A673 (cell line): Measurements from ENCODE around the gene ATP2A3. TPM values are rescaled to one million over a fixed set of nuclear protein-coding genes. Genes with fewer than 3 reads are reported as not detected.

Experiments used
- BruUV-seq: library from RNA; stranded (reverse); fragments of 400-500 nt; replicated peaks from 2 replicates; lab custom pipeline; 2021; lab: Mats Ljungman, UMichigan
- CTCF ChIA-PET: fragments of 300-600 bp; sonication (Branson Sonifier 250); formaldehyde crosslinking; loops from one replicate; lab custom pipeline; 2022; ENCODE audit warnings: antibody characterized with exemption; lab: Charles Lee
- POLR2A ChIA-PET: fragments of 300-600 bp; sonication (Branson Sonifier 250); formaldehyde crosslinking; loops from one replicate; lab custom pipeline; 2022; ENCODE audit warnings: antibody characterized with exemption; ENCODE audit not compliant: low non-redundant PET; lab: Charles Lee
- DNase-seq: peaks from one replicate; pipeline ENCODE4 v3.0.0-alpha.2; 2015; ENCODE audit warnings: low spot score
- H3K27ac ChIP-seq: fragments of 200-600 bp; sonication (generic); 2 replicates; pipeline ENCODE4 v1.5.1; 2016; ENCODE audit warnings: mixed run types, low read depth, mild to moderate bottlenecking, mixed read lengths, antibody characterized with exemption, low read length; ENCODE audit not compliant: poor library complexity, severe bottlenecking
- H3K27me3 ChIP-seq: fragments of 200-600 bp; sonication (generic); replicated peaks from 2 replicates; pipeline ENCODE4 v1.6.1; 2017; ENCODE audit warnings: mixed run types, low read depth, mild to moderate bottlenecking, mixed read lengths, antibody characterized with exemption, low read length; ENCODE audit not compliant: insufficient read depth, poor library complexity
- H3K36me3 ChIP-seq: fragments of 200-600 bp; sonication (generic); 2 replicates; pipeline ENCODE4 v1.6.1; 2016; ENCODE audit warnings: mixed run types, mild to moderate bottlenecking, mixed read lengths, antibody characterized with exemption, low read length; ENCODE audit not compliant: insufficient read depth, poor library complexity, severe bottlenecking
- H3K4me1 ChIP-seq: fragments of 200-600 bp; sonication (generic); 2 replicates; pipeline ENCODE4 v1.6.1; 2017; ENCODE audit warnings: mixed run types, mild to moderate bottlenecking, mixed read lengths, antibody characterized with exemption, low read length; ENCODE audit not compliant: insufficient read depth, poor library complexity, severe bottlenecking
- H3K4me3 ChIP-seq: fragments of 200-600 bp; sonication (generic); 2 replicates; pipeline ENCODE4 v1.5.1; 2016; ENCODE audit warnings: low read depth, mixed run types, mild to moderate bottlenecking, mixed read lengths, low read length; ENCODE audit not compliant: poor library complexity, severe bottlenecking
- H3K9me3 ChIP-seq: fragments of 200-600 bp; sonication (generic); 2 replicates; pipeline ENCODE4 v1.6.1; 2016; ENCODE audit warnings: mixed run types, low read depth, mild to moderate bottlenecking, mixed read lengths, antibody characterized with exemption, low read length; ENCODE audit not compliant: poor library complexity, severe bottlenecking
- CTCF ChIP-seq: fragments of 300-800, 200-600 bp; sonication (generic); conservative IDR thresholded peaks from 2 replicates; pipeline ENCODE4 v1.5.1; 2017; ENCODE audit warnings: low read depth, mild to moderate bottlenecking, antibody characterized with exemption, low read length, moderate library complexity, mixed read lengths
- EZH2 ChIP-seq: fragments of 200-600 bp; sonication (generic); IDR thresholded peaks from 2 replicates; pipeline ENCODE4 v1.6.1; 2017; ENCODE audit warnings: borderline replicate concordance, low read depth, mild to moderate bottlenecking, mixed read lengths, antibody characterized with exemption, low read length; ENCODE audit not compliant: poor library complexity, severe bottlenecking
- intact Hi-C: fragments of 100-400 bp; cut with micrococcal nuclease; formaldehyde crosslinking; loops from one replicate; pipeline ENCODE4 v1.10.0; 2022; ENCODE audit not compliant: unreplicated experiment
- total RNA-seq: library from RNA; stranded (reverse); gene quantifications from 2 replicates; pipeline ENCODE4 v1.2.3, GENCODE V29; 2021

Gene ATP2A3
- total RNA-seq, 1 experiment from 2014 or later = 0.17 TPM

- TF ChIP-seq EZH2 (no peak), CTCF (no peak)
- Histone ChIP-seq H3K9me3 (no peaks in the 10 kb centered on the region), H3K27ac (no peak overlapping the region), H3K27me3 (peaks cover 22% of the 10 kb centered on the region), H3K4me3 (no peak overlapping the region), H3K4me1 (no peaks in the 10 kb centered on the region), H3K36me3 (no peaks in the 10 kb centered on the region)
- POLR2A ChIA-PET = no interaction called here
- CTCF ChIA-PET = no interaction called here
- BruUV-seq = no TSS peak
- intact Hi-C loops = no loop called here
- no peak for DNase-seq
These were observed 6.3 kb downstream of the ATP2A3 start for GRCh38 chr17:3957735-3958599.

- peaks cover 12% of the 10 kb centered on the region for H3K27me3 ChIP-seq
- POLR2A ChIA-PET = no interaction called here
- CTCF ChIA-PET = no interaction called here
- intact Hi-C loops = no loop called here
- H3K9me3 ChIP-seq = no peaks in the 10 kb centered on the region
- H3K4me1 ChIP-seq = no peaks in the 10 kb centered on the region
- DNase-seq = no peak
- BruUV-seq = no TSS peak
- H3K27ac ChIP-seq = no peak overlapping the region
- TF ChIP-seq EZH2 (no peak), CTCF (no peak)
- H3K36me3 ChIP-seq = no peaks in the 10 kb centered on the region
- no peak overlapping the region for H3K4me3 ChIP-seq
These were observed 7.3 kb downstream of the ATP2A3 start for GRCh38 chr17:3956983-3957382.

DNA sequence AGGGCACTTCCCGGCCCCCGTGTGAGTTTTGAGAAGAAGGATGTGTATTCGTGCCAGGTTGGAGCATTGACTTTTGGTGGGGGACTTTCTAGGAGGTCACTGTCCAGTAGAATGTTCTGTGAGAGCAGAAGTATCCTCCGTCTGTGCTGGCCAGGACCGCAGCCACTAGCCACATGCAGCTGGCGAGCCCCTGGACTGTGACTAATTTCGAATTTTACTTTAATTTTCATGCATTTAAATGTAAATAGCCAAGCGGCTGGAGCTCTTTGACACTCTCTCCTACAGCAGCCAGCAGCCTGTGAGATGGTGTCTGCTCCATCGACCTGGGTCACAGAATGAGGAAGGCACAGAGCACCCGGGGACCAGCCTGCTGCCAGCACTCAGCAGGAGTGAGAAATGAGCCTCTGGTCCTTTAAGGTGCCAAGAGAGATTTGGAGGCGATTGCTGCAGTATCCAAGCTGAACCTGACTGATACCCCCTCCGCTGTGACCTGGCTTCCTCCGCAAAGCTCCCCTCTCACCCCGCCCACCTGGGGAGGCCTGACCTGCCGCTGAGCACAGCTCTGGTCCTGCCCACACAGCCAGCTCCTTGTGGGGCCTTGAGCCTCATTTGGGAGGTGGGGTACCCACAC lies 7.8 kb downstream of the ATP2A3 start:
- H3K9me3 ChIP-seq = no peaks in the 10 kb centered on the region
- H3K36me3 ChIP-seq = no peaks in the 10 kb centered on the region
- no TSS peak for BruUV-seq
- TF ChIP-seq EZH2 (no peak), CTCF (no peak)
- intact Hi-C loops = no loop called here
- no peak overlapping the region for H3K27ac ChIP-seq
- H3K27me3 ChIP-seq = peaks cover 6% of the 10 kb centered on the region
- ChIA-PET POLR2A (no interaction called here), CTCF (no interaction called here)
- DNase-seq = no peak
- H3K4me3 ChIP-seq = no peak overlapping the region
- no peaks in the 10 kb centered on the region for H3K4me1 ChIP-seq
